ENCODE measurements around the gene SLC24A3. TPM values are rescaled to one million over a fixed set of nuclear protein-coding genes. Genes with fewer than 3 reads are reported as not detected.

Gene SLC24A3
- total RNA-seq, 1 donor from 2014 or later, result 0.79 TPM

- Histone ChIP-seq H3K36me3 (ENCODE audit: insufficient read depth, low read length) (no peaks in the 10 kb centered on the region), H3K27me3 (ENCODE audit: insufficient read depth, low read length) (no peaks in the 10 kb centered on the region), H4K20me1 (ENCODE audit: insufficient read depth, low read length) (no peaks in the 10 kb centered on the region), H3K4me3 (ENCODE audit: insufficient read depth, low read depth, low read length) (no peak overlapping the region), H3K9me3 (ENCODE audit: insufficient read depth, low read depth, low read length) (no peaks in the 10 kb centered on the region), H3K4me1 (ENCODE audit: insufficient read depth, low read length) (no peaks in the 10 kb centered on the region), H2AFZ (ENCODE audit: low read depth, low read length) (no peak overlapping the region), H3K27ac (ENCODE audit: low read depth, low read length) (no peak overlapping the region), H3K9ac (ENCODE audit: low read length) (no peak overlapping the region), H3K79me2 (ENCODE audit: insufficient read depth, low read length) (no peaks in the 10 kb centered on the region), H3K4me2 (ENCODE audit: low read length) (no peak overlapping the region)
- DNase-seq (ENCODE audit: low read depth) (no peak), FAIRE-seq (no peak)
- TF ChIP-seq CTCF (IDR thresholded peaks at IDR 0.05; ENCODE audit: insufficient read depth, low read depth, low read length), result no peak
- TF ChIP-seq EZH2 (IDR thresholded peaks at IDR 0.05; ENCODE audit: insufficient read depth, low read length), result no peak
- H3K27me3 Mint-ChIP-seq (ENCODE audit: low read depth, unreplicated experiment), result peaks cover 6% of the 10 kb centered on the region
- H3K4me1 Mint-ChIP-seq (ENCODE audit: low read depth, unreplicated experiment), result no peaks in the 10 kb centered on the region
- H3K4me3 Mint-ChIP-seq (ENCODE audit: unreplicated experiment), result no peak overlapping the region
- no peaks in the 10 kb centered on the region for H3K36me3 Mint-ChIP-seq (ENCODE audit: low read depth, unreplicated experiment)
- peaks cover 9% of the 10 kb centered on the region for H3K9me3 Mint-ChIP-seq (ENCODE audit: unreplicated experiment)
- H3K27ac Mint-ChIP-seq (ENCODE audit: unreplicated experiment), result no peak overlapping the region
These were observed 381.3 kb downstream of the SLC24A3 start for GRCh38 chr20:19593762-19594161.

DNA sequence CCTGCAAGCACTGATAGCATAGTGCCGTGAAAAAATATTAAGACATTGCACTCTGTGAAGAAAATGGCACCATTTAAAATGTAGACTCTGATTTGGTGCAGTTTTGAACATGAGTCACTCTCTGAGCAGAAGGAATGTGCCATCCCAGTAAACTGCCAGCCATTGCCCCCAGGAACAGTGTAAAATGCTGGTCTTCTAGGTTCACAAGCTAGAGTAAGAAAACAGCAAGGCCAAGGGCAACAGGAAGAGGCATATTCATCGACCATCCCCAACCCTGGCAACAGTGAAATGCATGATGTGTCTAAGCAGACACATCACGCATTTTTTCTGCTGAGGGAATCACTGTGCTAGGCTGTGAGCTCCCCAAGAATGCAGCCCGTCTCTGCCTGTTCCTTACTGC is 382.5 kb downstream of the SLC24A3 start:
- no peak overlapping the region for H3K9ac ChIP-seq (ENCODE audit: low read length)
- H3K27ac ChIP-seq (ENCODE audit: low read depth, low read length), result no peak overlapping the region
- no peaks in the 10 kb centered on the region for H3K4me1 Mint-ChIP-seq (ENCODE audit: low read depth, unreplicated experiment)

More for the DNA sequence above, 382.5 kb downstream of the SLC24A3 start:
- DNase-seq (ENCODE audit: low read depth) (no peak), FAIRE-seq (no peak)
- Histone ChIP-seq H3K9me3 (ENCODE audit: insufficient read depth, low read depth, low read length) (no peaks in the 10 kb centered on the region), H3K27me3 (ENCODE audit: insufficient read depth, low read length) (no peaks in the 10 kb centered on the region), H4K20me1 (ENCODE audit: insufficient read depth, low read length) (no peaks in the 10 kb centered on the region), H3K4me2 (ENCODE audit: low read length) (no peak overlapping the region), H3K4me1 (ENCODE audit: insufficient read depth, low read length) (no peaks in the 10 kb centered on the region), H3K36me3 (ENCODE audit: insufficient read depth, low read length) (no peaks in the 10 kb centered on the region), H3K4me3 (ENCODE audit: insufficient read depth, low read depth, low read length) (no peak overlapping the region), H2AFZ (ENCODE audit: low read depth, low read length) (no peak overlapping the region), H3K79me2 (ENCODE audit: insufficient read depth, low read length) (no peaks in the 10 kb centered on the region)
- H3K36me3 Mint-ChIP-seq (ENCODE audit: low read depth, unreplicated experiment), result no peaks in the 10 kb centered on the region
- H3K9me3 Mint-ChIP-seq (ENCODE audit: unreplicated experiment), result peaks cover 9% of the 10 kb centered on the region
- no peak overlapping the region for H3K4me3 Mint-ChIP-seq (ENCODE audit: unreplicated experiment)
- TF ChIP-seq EZH2 (IDR thresholded peaks at IDR 0.05; ENCODE audit: insufficient read depth, low read length) (no peak), CTCF (IDR thresholded peaks at IDR 0.05; ENCODE audit: insufficient read depth, low read depth, low read length) (no peak)
- H3K27me3 Mint-ChIP-seq (ENCODE audit: low read depth, unreplicated experiment), result peaks cover 6% of the 10 kb centered on the region
- no peak overlapping the region for H3K27ac Mint-ChIP-seq (ENCODE audit: unreplicated experiment)

Data from astrocyte (in vitro differentiated cells and primary cell).